GM19193 (cell line): ENCODE results near the gene INPP5F.

Experiments
- POLR2A ChIP-seq: IDR thresholded peaks from 4 replicates; pipeline ENCODE4 v1.6.1; 2011; ENCODE audit not compliant: insufficient read depth, insufficient read length; ENCODE audit errors: extremely low read depth

Gene INPP5F

DNA sequence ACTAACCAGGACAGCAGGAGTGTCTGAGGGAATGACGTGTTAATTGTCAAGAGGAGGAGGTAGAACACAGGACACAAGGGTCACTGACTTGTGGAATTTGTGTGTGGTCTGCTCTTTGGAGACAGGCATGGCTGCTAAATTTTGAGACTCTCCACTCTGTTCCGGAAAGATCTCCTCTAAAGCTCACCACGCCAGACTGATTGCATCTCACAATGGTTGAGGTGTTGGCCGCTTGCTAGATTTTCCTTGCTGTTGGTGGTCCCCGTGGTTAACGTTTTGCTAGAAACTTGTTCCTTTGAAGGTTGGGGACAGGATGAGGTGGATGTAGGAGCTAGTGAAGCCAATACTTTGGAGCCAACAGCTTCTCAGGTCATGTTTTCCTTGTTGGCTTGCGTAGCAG lies 89.8 kb downstream of the INPP5F start:
- no peak for TF ChIP-seq POLR2A

DNA sequence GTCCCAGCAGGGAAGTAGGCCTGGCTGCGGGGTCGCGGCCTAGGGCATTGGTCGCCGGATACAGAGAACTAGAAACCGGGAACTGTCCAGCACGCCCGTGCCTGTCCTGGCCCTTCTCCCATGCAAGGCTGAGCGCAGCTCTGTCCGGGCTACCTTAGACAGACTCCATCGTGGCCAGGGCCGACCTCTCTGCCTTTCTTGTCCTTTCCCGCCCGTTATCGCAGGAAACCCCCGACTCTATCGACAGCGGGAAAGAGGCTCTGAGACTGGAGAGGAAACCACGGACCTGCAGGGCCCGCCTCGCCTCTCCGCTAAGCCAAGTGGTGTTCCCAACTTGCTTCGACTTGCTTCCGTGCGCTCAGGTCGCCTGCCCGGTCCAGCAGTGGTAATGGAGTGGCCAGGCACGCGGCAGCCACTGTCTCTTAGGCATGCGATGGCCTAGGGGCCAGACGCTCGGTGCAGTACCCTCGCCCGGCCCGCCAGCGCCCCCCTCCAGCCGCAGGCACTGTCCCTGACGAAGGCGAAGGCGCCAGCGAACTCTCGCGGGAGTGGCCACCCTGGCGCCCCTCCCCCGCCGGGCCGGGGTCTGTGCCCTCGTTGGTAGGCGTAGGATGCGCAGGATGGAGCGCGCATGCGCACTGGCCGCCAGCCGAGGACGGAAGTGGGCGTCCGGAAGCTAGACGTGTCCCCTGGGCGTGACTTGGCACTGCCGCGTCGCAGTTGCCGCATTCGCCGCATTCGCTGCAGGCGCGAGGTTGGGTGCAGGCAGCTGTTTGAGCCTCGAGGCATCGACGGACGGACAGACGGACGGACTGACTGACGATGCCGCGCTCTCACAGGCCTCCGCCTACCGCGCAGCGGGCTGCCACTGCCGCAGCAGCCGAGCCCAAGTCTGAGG lies 92.4 kb downstream of the INPP5F start:
- no peak for TF ChIP-seq POLR2A

DNA sequence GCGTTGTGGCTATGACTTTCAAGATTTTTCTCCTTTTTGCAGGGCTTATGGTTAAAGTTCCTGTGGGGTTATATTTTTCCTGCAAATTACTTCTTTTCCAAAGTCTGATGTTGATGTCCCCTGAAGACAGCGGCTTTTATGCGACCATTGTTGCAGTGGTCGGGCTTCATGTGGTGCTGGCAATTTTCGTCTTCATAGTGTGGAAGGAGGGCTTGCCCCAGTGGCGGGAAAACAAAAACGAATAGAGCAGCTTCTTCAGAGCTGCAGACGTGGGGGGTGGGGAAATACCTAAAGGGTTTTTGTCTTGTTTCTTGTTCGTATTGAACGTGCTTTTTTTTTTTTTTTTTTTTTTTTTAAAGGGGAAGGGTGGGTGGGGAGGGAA lies 93.0 kb downstream of the INPP5F start:
- TF ChIP-seq POLR2A, result no peak

DNA sequence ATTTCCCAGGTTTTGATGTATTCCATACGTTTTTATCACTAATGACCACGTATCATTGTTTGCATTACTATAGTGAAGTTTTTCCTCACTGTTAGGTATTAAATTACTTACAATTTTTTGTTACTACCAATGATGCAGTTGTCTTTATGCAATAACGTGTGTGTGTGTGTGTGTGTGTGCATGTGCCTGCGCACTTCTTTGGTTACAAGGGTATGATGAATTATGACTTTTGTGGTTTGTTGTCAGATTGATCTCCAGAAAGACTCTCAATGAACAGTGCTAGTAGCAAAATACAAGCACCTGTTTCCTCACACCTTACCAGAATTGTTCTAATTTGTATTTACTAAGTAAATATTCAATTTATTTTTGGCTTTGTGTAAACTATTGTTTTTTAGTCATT lies 95.3 kb downstream of the INPP5F start:
- no peak for TF ChIP-seq POLR2A

DNA sequence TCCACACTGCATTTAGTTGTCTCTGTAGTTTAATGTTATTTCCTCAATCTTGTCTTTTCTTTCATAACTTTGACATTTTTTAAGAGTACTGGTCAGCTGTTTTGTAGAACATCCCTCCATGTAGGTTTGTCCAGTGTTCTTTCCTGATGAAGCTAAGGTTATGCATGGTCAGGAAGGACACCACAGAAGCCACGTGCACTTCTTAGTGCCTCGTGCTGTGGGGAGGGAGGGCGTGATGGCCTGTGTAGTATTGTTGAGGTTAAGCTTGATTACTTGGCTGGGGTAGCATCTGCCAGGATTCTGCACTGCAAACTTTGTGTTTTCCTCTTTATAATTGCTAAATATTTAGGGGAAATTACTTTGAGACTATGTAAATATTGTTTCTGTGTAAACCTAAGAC lies 98.4 kb downstream of the INPP5F start:
- TF ChIP-seq POLR2A, result no peak

DNA sequence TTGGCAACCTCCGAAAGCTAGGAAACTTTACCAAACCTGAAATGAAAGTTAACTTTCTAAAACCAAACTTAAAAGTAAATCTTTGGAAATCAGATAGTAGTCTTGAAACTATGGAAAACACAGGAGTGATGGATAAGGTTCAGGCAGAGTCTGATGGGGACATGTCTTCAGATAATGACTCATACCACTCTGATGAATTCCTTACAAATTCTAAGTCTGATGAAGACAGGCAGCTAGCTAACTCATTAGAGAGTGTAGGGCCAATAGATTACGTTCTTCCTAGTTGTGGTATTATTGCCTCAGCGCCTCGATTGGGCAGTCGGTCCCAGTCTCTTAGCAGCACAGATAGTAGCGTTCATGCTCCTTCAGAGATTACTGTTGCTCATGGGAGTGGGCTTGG lies 100.9 kb downstream of the INPP5F start:
- no peak for TF ChIP-seq POLR2A

DNA sequence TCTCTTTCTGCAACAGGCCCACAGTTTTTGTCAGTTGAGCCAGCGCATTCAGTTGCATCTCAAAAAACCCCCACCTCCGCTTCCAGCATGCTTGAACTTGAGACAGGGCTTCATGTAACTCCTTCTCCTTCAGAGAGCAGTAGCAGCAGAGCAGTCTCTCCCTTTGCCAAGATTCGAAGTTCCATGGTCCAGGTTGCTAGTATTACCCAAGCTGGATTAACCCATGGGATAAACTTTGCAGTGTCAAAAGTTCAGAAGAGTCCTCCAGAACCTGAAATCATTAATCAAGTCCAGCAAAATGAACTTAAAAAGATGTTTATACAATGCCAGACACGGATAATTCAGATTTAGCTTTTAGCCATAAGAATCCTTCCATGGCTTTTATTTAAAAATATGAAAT lies 101.6 kb downstream of the INPP5F start:
- no peak for TF ChIP-seq POLR2A

DNA sequence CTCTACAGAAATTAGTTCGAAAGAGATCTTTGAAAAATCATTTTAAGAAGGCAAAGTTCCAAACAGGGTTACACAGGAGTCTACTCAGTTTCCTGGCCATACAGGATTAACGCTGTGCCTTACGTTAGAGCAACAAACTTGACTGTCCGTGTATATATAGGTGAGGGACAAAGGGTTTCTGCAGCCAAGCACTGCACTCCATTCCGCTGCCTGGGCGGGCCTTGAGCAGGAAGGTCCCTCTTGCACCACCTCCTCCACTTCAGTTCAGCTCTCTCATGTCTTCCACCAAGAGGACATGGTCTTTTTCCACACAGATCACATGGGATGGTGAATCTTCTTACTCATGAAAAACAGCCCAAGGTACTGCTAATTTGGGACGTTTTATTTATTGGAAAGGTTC lies 103.6 kb downstream of the INPP5F start:
- TF ChIP-seq POLR2A, result no peak

DNA sequence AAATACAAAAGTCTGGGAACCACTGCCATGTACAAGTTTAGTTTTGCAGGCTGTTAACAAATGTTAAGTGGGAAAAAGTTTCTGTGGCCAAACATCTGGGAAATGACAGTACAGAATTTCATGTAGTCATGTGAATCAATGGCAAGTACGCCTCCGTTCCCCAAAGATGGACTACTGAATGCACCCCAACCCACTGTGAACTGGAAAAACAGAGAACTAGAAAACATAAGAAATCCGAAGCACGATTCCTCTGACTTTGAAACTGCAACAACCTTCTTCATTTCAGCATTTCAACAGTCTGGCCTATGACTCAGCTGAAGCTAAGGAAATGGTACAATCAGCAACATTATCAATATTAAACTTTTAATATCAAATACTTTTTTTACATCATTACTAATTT lies 105.0 kb downstream of the INPP5F start:
- no peak for TF ChIP-seq POLR2A

DNA sequence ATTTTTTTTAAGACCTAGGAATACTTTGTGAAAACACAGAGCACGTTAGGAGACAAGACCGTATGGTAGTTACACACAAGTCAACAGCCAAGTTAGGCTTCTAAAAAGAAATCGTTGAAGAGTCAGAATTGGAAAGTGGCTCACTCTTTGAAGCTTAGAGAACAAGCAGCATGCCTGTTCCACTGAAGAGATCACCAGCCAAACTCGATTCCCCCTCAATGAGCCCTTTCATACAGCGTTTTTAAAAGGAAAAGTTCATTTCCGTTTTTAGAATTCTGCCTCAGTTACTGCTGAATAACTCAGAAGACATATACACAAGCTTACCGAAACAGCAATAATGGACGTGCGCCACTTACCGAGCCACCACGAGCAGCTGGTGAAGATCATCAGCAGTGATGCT lies 105.8 kb downstream of the INPP5F start:
- no peak for TF ChIP-seq POLR2A

DNA sequence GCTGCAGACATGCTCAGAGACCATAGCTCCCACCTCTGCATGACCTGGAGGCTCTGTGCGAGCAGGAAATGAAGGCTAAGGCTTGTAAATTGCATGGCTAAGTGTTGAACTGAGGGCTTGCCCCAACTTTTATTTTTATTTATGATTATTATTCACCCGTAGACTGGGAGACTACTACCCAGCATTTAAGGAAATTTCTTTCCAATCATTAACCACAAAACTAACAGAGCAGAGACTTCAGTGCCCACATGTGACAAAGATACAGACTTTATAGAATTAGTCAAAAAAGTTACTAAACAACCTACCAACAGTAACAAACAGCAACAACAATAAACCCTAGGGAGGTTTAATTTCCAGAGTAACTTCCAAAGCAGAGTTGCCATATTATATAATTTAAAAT lies 107.1 kb downstream of the INPP5F start:
- no peak for TF ChIP-seq POLR2A

DNA sequence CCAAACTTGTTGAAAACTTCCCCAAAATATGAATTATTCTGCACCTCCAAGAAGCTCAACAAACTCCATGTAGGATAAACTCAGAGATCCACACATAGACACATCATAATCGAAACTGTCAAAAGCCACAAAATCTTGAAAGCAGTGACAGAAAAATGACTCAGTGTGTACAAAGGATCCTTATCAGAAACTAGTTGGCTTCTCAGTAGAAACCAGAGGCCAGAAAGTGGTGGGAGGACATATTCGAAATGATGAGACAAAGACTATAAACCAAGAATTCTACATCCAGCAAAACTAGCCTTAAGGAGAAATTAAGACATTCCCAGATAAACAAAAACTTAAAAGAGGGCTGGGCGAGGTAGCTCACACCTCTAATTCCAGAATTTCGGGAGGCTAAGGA lies 108.3 kb downstream of the INPP5F start:
- no peak for TF ChIP-seq POLR2A

DNA sequence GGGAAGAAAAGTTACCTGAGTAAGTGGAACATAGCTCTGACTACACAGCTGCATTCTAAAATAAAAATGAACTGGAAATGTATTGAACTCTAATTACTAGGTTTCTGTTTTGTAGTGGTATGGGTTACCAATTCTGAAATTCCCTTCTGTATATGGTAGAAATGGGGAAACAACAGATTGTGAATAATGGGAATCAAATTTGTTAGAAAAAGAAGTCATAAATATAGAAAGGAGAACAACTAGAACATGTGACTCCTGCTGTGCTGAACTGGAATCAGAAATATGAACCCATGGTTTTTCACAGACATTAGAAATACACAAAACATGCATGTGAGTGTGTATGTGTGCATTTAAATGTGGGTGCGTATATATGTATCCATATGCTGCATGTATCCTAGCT lies 119.8 kb downstream of the INPP5F start:
- no peak for TF ChIP-seq POLR2A

DNA sequence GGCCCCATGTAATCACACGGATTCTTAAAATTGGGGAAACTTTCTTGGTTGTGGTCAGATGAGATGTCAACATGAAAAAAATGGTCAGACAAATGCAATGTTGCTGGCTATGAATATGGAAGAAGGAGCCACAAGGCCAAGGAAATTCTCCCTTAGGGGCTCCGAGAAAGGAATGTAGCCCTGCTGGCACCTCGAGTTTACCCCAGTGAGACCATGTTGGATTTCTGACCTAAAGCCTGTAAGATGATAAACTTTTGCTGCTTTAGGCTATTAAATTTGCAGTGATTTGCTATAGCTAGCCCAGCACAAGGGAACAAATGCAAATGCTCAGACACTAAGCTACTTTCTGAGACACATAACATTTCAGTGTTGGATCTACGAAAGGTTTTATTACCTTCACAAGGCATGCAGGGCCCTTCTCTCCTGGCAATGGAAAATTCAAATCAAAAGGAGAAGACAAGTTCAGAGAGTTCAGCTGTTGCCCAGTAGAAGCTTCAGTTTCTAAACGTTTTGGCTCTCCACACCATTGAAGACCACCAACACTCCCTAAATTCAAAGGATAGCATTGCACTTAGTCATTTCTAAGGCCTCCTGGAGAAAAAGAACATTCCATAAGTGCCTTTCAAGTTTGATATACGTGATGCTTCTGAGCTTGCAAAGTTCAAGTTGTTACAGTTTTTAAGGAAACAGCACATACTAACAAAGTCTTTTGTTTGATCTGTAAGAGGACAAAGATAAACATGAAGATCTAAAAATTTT lies 123.4 kb downstream of the INPP5F start:
- no peak for TF ChIP-seq POLR2A

DNA sequence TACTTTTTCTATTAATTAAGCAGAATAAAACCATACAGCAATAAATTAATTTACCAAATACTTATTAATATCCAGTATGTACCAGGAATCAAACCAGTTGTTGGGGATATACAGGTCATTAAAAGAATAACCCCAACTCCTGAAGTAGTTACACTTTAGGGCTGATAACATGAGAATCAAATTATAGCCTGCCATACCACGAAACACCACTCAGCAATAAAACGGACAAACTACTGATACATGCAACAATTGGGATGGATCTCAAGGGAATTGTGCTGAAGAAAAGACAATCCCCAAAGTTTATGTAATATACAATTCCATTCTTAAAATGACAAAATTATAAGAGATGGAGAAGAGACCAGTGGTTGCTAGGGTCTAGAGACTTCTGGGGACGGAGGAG lies 124.1 kb downstream of the INPP5F start:
- TF ChIP-seq POLR2A, result no peak

DNA sequence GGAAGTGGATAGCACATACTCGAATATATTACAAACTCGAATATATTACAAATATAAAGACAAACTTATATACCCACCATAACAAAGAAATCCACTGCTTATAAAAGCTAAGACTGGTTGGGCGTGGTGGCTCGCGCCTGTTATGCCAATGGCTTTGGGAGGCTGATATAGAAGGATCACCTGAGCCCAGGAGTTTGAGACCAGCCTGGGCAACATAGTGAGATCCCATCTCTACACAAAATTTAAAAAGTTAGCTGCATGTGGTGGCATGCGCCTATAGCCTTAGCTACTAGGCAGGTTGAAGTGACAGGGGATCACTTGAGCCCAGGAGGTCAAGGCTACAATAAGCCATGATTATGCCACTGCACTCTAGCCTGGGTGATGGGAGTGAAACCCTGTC lies 126.4 kb downstream of the INPP5F start:
- no peak for TF ChIP-seq POLR2A
